Effector memory CD4-positive, alpha-beta T cell (primary cell): ENCODE data around the gene ZKSCAN7.

Source experiments
- DNase-seq, 3 donors: peaks; one replicate each; pipeline ENCODE4 v3.0.0-alpha.2; 2020
- H3K27ac ChIP-seq: 2 replicates; pipeline ENCODE4 v1.7.0; 2013; ENCODE audit warnings: mild to moderate bottlenecking, low read length, moderate library complexity; ENCODE audit not compliant: insufficient read depth, poor library complexity, severe bottlenecking
- H3K27me3 ChIP-seq: replicated peaks from 2 replicates; pipeline ENCODE4 v1.7.0; 2013; ENCODE audit warnings: mild to moderate bottlenecking, low read length; ENCODE audit not compliant: insufficient read depth, control insufficient read depth, poor library complexity, severe bottlenecking
- H3K36me3 ChIP-seq: 2 replicates; pipeline ENCODE4 v1.7.0; 2013; ENCODE audit warnings: mild to moderate bottlenecking, low read length, moderate library complexity; ENCODE audit not compliant: control insufficient read depth, insufficient read depth
- H3K4me1 ChIP-seq: 2 replicates; pipeline ENCODE4 v1.7.0; 2013; ENCODE audit warnings: low read length, mild to moderate bottlenecking; ENCODE audit not compliant: control insufficient read depth, insufficient read depth, poor library complexity, severe bottlenecking
- H3K4me3 ChIP-seq: 2 replicates; pipeline ENCODE4 v1.7.0; 2013; ENCODE audit warnings: low read length, low read depth, mild to moderate bottlenecking; ENCODE audit not compliant: insufficient read depth, poor library complexity, severe bottlenecking
- H3K9me3 ChIP-seq: 2 replicates; pipeline ENCODE4 v1.7.0; 2013; ENCODE audit warnings: mild to moderate bottlenecking, low read length, moderate library complexity; ENCODE audit not compliant: control insufficient read depth

Gene ZKSCAN7

GRCh38 chr3:44601749-44602148, 46.8 kb downstream of the ZKSCAN7 start:
- Histone ChIP-seq H3K9me3 (no peaks in the 10 kb centered on the region), H3K27ac (no peak overlapping the region), H3K27me3 (no peaks in the 10 kb centered on the region), H3K4me3 (no peak overlapping the region), H3K36me3 (no peaks in the 10 kb centered on the region), H3K4me1 (no peaks in the 10 kb centered on the region)
- DNase-seq: no peak

- no peak for DNase-seq
- no peak overlapping the region for H3K4me3 ChIP-seq
- no peaks in the 10 kb centered on the region for H3K36me3 ChIP-seq
- no peaks in the 10 kb centered on the region for H3K9me3 ChIP-seq
- H3K27ac ChIP-seq: no peak overlapping the region
- no peaks in the 10 kb centered on the region for H3K4me1 ChIP-seq
- H3K27me3 ChIP-seq: no peaks in the 10 kb centered on the region
These were observed 57.7 kb downstream of the ZKSCAN7 start for GRCh38 chr3:44612678-44613077.
